Body of pancreas (tissue), 4 donors: Measurements from ENCODE around the gene USP31.

ENCODE experiments used
- CTCF ChIP-seq, 7 experiments: fragments of 450-650 bp in 4 of 7; fragments of 200-600 bp in 3 of 7; sonication (generic) in 3 of 7; IDR thresholded peaks; one replicate each; pipeline ENCODE4 v1.5.1; 2016 to 2019; ENCODE audit warnings: antibody characterized with exemption in 7 of 7
- POLR2A ChIP-seq, 3 donors: fragments of 450-650 bp; IDR thresholded peaks; one replicate each; pipeline ENCODE4 v1.6.1; 2016; ENCODE audit warnings: antibody characterized with exemption in 3 of 3, mild to moderate bottlenecking in 2 of 3

- TF ChIP-seq CTCF (IDR thresholded peaks at IDR 0.05) (no peak), POLR2A (IDR thresholded peaks at IDR 0.05) (no peak)
Measured at GRCh38 chr16:23163921-23164320, 14.7 kb upstream of the USP31 start.
